Liver (tissue), 9 donors: ENCODE measurements around the gene SIRT7. TPM values are rescaled to one million over a fixed set of nuclear protein-coding genes. Genes with fewer than 3 reads are reported as not detected.
A peak's percentile ranks its signal among the peaks of the same experiment; 100 is the strongest.

Experiments
- DNase-seq: peaks from one replicate; pipeline ENCODE4 v3.0.0-alpha.2; 2017; ENCODE audit warnings: low spot score
- H3K27ac ChIP-seq, 2 donors: one replicate each; pipeline ENCODE4 v1.7.0; 2013; ENCODE audit warnings: inconsistent platforms in 2 of 2, low read length in 2 of 2, control low read depth in 1 of 2, low read depth in 1 of 2, mild to moderate bottlenecking in 1 of 2
- H3K27me3 ChIP-seq, 4 donors: one replicate each; pipeline versions ENCODE4 v1.6.1 to v1.7.0; 2013; ENCODE audit warnings: low read length in 3 of 4, inconsistent platforms in 1 of 4, mild to moderate bottlenecking in 1 of 4, moderate library complexity in 1 of 4; ENCODE audit not compliant: control insufficient read depth in 4 of 4, insufficient read depth in 4 of 4
- H3K36me3 ChIP-seq, 4 donors: one replicate each; pipeline versions ENCODE4 v1.6.1 to v1.7.0; 2013; ENCODE audit warnings: low read length in 3 of 4, mild to moderate bottlenecking in 3 of 4, low read depth in 1 of 4, moderate library complexity in 1 of 4; ENCODE audit not compliant: control insufficient read depth in 4 of 4, insufficient read depth in 3 of 4
- H3K4me1 ChIP-seq, 4 donors: one replicate each; pipeline versions ENCODE4 v1.6.1 to v1.7.0; 2013; ENCODE audit warnings: low read length in 3 of 4, mild to moderate bottlenecking in 3 of 4, moderate library complexity in 1 of 4; ENCODE audit not compliant: control insufficient read depth in 4 of 4, insufficient read depth in 4 of 4
- H3K4me3 ChIP-seq, 3 donors: one replicate each; pipeline versions ENCODE4 v1.6.1 to v1.7.0; 2013; ENCODE audit warnings: low read length in 3 of 3, control low read depth in 1 of 3, low read depth in 1 of 3, mild to moderate bottlenecking in 1 of 3
- H3K9ac ChIP-seq, 2 donors: one replicate each; pipeline ENCODE4 v1.7.0; 2013; ENCODE audit warnings: low read length in 2 of 2, mild to moderate bottlenecking in 2 of 2, moderate library complexity in 2 of 2, control low read depth in 1 of 2, low read depth in 1 of 2
- H3K9me3 ChIP-seq, 4 donors: one replicate each; pipeline versions ENCODE4 v1.6.1 to v1.7.0; 2013; ENCODE audit warnings: low read length in 3 of 4; ENCODE audit not compliant: control insufficient read depth in 4 of 4
- ATF3 ChIP-seq: IDR thresholded peaks from 2 replicates; pipeline ENCODE4 v1.6.1; 2016; ENCODE audit warnings: antibody characterized with exemption
- CTCF ChIP-seq: fragments of 150-350 bp; IDR thresholded peaks from 2 replicates; pipeline ENCODE4 v1.5.1; 2017; ENCODE audit warnings: improper control_type of control experiment, low read depth, low read length; ENCODE audit not compliant: missing input control
- EGR1 ChIP-seq, 2 donors: IDR thresholded peaks; 2 replicates each; pipeline ENCODE4 v1.6.1; 2016 to 2018; ENCODE audit warnings: antibody characterized with exemption in 2 of 2, low read depth in 2 of 2
- FOXA1 ChIP-seq: IDR thresholded peaks from 2 replicates; pipeline ENCODE4 v1.6.1; 2016; ENCODE audit warnings: antibody characterized with exemption
- GABPA ChIP-seq, 2 donors: IDR thresholded peaks in 1 of 2; conservative IDR thresholded peaks in 1 of 2; 2 replicates each; pipeline ENCODE4 v1.6.1; 2016; ENCODE audit warnings: antibody characterized with exemption in 2 of 2, mild to moderate bottlenecking in 1 of 2, moderate library complexity in 1 of 2
- JUND ChIP-seq, 2 donors: IDR thresholded peaks; 2 replicates each; pipeline ENCODE4 v1.6.1; 2016; ENCODE audit warnings: antibody characterized with exemption in 2 of 2
- RXRA ChIP-seq, 2 donors: IDR thresholded peaks; 2 replicates each; pipeline ENCODE4 v1.6.1; 2017 to 2018; ENCODE audit warnings: antibody characterized with exemption in 2 of 2, mild to moderate bottlenecking in 1 of 2
- SP1 ChIP-seq: IDR thresholded peaks from 2 replicates; pipeline ENCODE4 v1.6.1; 2018; ENCODE audit warnings: antibody characterized with exemption, mild to moderate bottlenecking
- YY1 ChIP-seq: IDR thresholded peaks from 2 replicates; pipeline ENCODE4 v1.6.1; 2016; ENCODE audit warnings: antibody characterized with exemption, mild to moderate bottlenecking
- WGBS: extraction: QIAGEN DNeasy Blood & Tissue Kit; methylation state at CpG from one replicate; pipeline ENCODE4 v1.1.7; 2013; 5-methylcytosine and 5-hydroxymethylcytosine counted together
- polyA plus RNA-seq, 2 donors: library from polyadenylated mRNA; stranded (reverse) in 1 of 2; unstranded in 1 of 2; fragments of 200-250 nt in 1 of 2; fragments of >200 nt in 1 of 2; fragmentation: Nextera tagmentation in 1 of 2; extraction: Ambion mirVana in 1 of 2; gene quantifications; one replicate each; pipeline versions ENCODE4 v1.2.1 to v1.2.3, GENCODE V29; 2013 to 2015
- total RNA-seq, 2 donors: library from RNA; depleted of rRNA; stranded (reverse); fragments of >200 nt; gene quantifications; one replicate each; pipeline ENCODE4 v1.2.3, GENCODE V29; 2014
- TF ChIP-seq, protein P1 (sequence below): IDR thresholded peaks from 2 replicates; pipeline ENCODE4 v1.6.1; 2016; ENCODE audit warnings: antibody characterized with exemption
- TF ChIP-seq, protein P2 (sequence below): IDR thresholded peaks from 2 replicates; pipeline ENCODE4 v1.6.1; 2016; ENCODE audit warnings: antibody characterized with exemption, mild to moderate bottlenecking
- donor health status: healthy.
- donor health status: healthy.
- donor health status: healthy.
- donor health status: healthy.
- donor health status: healthy.

The SIRT7 gene, protein sequence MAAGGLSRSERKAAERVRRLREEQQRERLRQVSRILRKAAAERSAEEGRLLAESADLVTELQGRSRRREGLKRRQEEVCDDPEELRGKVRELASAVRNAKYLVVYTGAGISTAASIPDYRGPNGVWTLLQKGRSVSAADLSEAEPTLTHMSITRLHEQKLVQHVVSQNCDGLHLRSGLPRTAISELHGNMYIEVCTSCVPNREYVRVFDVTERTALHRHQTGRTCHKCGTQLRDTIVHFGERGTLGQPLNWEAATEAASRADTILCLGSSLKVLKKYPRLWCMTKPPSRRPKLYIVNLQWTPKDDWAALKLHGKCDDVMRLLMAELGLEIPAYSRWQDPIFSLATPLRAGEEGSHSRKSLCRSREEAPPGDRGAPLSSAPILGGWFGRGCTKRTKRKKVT
- total RNA-seq = 10 to 100 TPM; 13.5 to 16.5 TPM
- 1 to 10 TPM; 7.1 to 9.4 TPM for polyA plus RNA-seq

DNA sequence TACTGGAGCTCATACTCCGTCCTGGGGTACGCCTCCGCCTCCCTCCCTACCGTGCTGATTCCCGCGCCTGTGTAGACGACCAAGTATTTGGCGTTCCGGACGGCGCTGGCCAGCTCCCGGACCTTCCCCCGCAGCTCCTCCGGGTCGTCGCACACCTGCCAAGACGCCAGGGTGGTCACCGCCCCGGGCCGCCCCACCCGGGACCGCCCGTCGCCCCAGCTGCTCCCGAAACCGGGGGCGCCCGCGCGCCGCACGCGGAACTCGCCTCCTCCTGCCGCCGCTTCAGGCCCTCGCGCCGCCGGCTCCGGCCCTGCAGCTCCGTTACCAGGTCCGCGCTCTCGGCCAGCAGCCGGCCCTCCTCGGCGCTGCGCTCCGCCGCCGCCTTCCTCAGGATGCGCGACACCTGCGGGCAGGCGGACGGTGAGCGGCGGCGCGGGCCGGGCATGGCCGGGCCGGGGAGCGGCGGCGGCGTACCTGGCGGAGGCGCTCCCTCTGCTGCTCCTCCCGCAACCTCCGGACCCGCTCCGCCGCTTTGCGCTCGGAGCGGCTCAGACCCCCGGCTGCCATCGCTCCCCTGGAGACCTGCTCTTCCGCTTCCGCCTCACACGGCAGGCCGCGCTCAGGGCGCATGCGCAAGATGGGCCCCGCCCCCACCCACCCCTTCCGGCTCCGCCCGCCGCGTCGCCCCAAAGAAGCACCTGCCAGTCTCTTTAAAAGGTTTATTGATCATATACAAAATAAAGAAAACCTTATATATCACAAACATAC lies at the start of gene SIRT7:
Gene SIRT7 (minus strand): TSS at position 612 of the 768 bp plus-strand sequence. CDS start 45 bp downstream, at position 567.
- Histone ChIP-seq H3K4me1 (peaks cover 18 to 35% (median 26%) of the 10 kb centered on the region in 4 donors), H3K36me3 (peaks cover 17 to 31% (median 19%) of the 10 kb centered on the region in 4 donors)
- under 1% methylated on average over 94 of the region's 94 CpGs for WGBS

DNA sequence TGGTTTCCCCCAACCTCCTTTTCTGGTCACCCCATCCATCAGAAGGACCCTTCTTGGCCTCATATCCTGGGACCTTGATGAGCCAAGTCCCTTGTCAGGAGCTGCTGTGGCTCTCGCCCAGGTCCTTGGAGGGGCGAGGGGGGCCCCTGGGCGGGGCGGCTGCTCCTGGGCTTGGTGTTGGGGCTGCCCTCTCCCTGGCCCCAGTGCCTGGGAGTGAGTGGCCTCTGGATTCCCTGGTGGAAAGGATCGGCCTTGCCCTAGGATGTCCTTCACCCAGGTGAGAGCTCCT lies 49.2 kb upstream of the SIRT7 start:
- no peak for DNase-seq
- TF ChIP-seq, protein P1, sequence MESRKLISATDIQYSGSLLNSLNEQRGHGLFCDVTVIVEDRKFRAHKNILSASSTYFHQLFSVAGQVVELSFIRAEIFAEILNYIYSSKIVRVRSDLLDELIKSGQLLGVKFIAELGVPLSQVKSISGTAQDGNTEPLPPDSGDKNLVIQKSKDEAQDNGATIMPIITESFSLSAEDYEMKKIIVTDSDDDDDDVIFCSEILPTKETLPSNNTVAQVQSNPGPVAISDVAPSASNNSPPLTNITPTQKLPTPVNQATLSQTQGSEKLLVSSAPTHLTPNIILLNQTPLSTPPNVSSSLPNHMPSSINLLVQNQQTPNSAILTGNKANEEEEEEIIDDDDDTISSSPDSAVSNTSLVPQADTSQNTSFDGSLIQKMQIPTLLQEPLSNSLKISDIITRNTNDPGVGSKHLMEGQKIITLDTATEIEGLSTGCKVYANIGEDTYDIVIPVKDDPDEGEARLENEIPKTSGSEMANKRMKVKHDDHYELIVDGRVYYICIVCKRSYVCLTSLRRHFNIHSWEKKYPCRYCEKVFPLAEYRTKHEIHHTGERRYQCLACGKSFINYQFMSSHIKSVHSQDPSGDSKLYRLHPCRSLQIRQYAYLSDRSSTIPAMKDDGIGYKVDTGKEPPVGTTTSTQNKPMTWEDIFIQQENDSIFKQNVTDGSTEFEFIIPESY = no peak
- TF ChIP-seq EGR1 (IDR thresholded peaks at IDR 0.05; ENCODE audit: low read depth in 2 of 2) (no peak), YY1 (no peak), SP1 (no peak), CTCF (no peak), JUND (IDR thresholded peaks at IDR 0.05) (no peak), FOXA1 (no peak), RXRA (IDR thresholded peaks at IDR 0.05) (no peak), GABPA (IDR thresholded peaks at IDR 0.05 in 1 of 2, conservative IDR thresholded peaks at IDR 0.05 in 1 of 2) (no peak), ATF3 (no peak)
- TF ChIP-seq, protein P2, sequence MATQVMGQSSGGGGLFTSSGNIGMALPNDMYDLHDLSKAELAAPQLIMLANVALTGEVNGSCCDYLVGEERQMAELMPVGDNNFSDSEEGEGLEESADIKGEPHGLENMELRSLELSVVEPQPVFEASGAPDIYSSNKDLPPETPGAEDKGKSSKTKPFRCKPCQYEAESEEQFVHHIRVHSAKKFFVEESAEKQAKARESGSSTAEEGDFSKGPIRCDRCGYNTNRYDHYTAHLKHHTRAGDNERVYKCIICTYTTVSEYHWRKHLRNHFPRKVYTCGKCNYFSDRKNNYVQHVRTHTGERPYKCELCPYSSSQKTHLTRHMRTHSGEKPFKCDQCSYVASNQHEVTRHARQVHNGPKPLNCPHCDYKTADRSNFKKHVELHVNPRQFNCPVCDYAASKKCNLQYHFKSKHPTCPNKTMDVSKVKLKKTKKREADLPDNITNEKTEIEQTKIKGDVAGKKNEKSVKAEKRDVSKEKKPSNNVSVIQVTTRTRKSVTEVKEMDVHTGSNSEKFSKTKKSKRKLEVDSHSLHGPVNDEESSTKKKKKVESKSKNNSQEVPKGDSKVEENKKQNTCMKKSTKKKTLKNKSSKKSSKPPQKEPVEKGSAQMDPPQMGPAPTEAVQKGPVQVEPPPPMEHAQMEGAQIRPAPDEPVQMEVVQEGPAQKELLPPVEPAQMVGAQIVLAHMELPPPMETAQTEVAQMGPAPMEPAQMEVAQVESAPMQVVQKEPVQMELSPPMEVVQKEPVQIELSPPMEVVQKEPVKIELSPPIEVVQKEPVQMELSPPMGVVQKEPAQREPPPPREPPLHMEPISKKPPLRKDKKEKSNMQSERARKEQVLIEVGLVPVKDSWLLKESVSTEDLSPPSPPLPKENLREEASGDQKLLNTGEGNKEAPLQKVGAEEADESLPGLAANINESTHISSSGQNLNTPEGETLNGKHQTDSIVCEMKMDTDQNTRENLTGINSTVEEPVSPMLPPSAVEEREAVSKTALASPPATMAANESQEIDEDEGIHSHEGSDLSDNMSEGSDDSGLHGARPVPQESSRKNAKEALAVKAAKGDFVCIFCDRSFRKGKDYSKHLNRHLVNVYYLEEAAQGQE = no peak
- 47% methylated on average over 5 of the region's 5 CpGs for WGBS
- Histone ChIP-seq H3K27me3 (no peaks in the 10 kb centered on the region), H3K4me1 (peaks cover 8 to 35% (median 18%) of the 10 kb centered on the region in 4 donors), H3K36me3 (no peaks in the 10 kb centered on the region), H3K4me3 (no peak overlapping the region), H3K9ac (no peak overlapping the region), H3K27ac (peak overlapping the region; percentile 3 to 58), H3K9me3 (no peaks in the 10 kb centered on the region)

More for the DNA sequence above, at the start of gene SIRT7:
- peak; percentile 96 for DNase-seq
- Histone ChIP-seq H3K9ac (peak within 1 kb of the TSS; percentile 42 to 43), H3K27ac (peak within 1 kb of the TSS in 1 of 2 donors; percentile 19), H3K9me3 (no peaks in the 10 kb centered on the region), H3K4me3 (peak within 1 kb of the TSS; percentile 72 to 89 (median 82)), H3K27me3 (no peaks in the 10 kb centered on the region)
- TF ChIP-seq, protein P1 = no peak
- TF ChIP-seq GABPA (IDR thresholded peaks at IDR 0.05 in 1 of 2, conservative IDR thresholded peaks at IDR 0.05 in 1 of 2) = peak in 1 of 2 donors; percentile 82
